Brain microvascular endothelial cell (primary cell): ENCODE results near the gene MSANTD1.

Experiments
- DNase-seq: peaks from one replicate; pipeline ENCODE4 v3.0.0-alpha.2; 2020
- H3K27ac ChIP-seq: fragments of 250-450 bp; sonication (Bioruptor Pico); 2 replicates; pipeline ENCODE4 v1.5.1; 2020; ENCODE audit warnings: mild to moderate bottlenecking, moderate library complexity
- H3K27me3 ChIP-seq: fragments of 250-450 bp; sonication (Bioruptor Pico); replicated peaks from 2 replicates; pipeline ENCODE4 v1.5.1; 2020; ENCODE audit warnings: mild to moderate bottlenecking
- H3K36me3 ChIP-seq: fragments of 250-450 bp; sonication (Bioruptor Pico); replicated peaks from 2 replicates; pipeline ENCODE4 v1.5.1; 2020; ENCODE audit warnings: mild to moderate bottlenecking
- H3K4me3 ChIP-seq: 2 replicates; pipeline ENCODE4 v1.5.1; 2011; ENCODE audit warnings: low read depth, mild to moderate bottlenecking, control low read depth, low read length, moderate library complexity
- CTCF ChIP-seq: IDR thresholded peaks from 2 replicates; pipeline ENCODE4 v1.5.1; 2011; ENCODE audit warnings: low read depth, mild to moderate bottlenecking, moderate library complexity, low read length, control low read depth, inconsistent platforms; ENCODE audit errors: missing control alignments
- in situ Hi-C: cut with HindIII; loops from 2 replicates; pipeline ENCODE4 v1.10.0; 2017; ENCODE audit warnings: low sequenced_read_pairs, low pct_ligation_motif_present

The MSANTD1 gene

DNA sequence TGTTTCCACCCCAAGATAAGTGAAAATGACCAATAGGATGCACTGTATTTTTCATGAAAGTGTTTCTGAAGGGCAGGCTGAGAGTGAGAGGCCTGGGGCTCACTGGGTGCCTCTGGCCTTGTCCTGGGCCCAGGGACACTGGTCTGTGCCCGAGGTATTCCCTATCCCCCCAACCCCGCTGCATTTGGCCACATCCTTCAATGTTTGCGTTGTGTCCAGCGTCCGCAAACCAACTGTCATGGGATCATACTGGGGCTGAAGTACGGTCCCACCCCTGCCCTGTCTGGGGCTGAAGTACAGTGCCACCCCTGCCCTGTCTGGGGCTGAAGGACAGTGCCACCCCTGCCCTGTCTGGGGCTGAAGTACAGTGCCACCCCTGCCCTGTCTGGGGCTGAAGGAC is 22.0 kb upstream of the MSANTD1 start:
- H3K27ac ChIP-seq, result no peak overlapping the region
- peaks cover 51% of the 10 kb centered on the region for H3K36me3 ChIP-seq
- TF ChIP-seq CTCF, result no peak
- in situ Hi-C loops, result no loop called here
- no peak overlapping the region for H3K4me3 ChIP-seq
- no peak for DNase-seq
- H3K27me3 ChIP-seq, result no peaks in the 10 kb centered on the region

GRCh38 chr4:3227878-3228675 is 20.9 kb upstream of the MSANTD1 start:
- Histone ChIP-seq H3K27me3 (no peaks in the 10 kb centered on the region), H3K27ac (no peak overlapping the region), H3K36me3 (peaks cover 49% of the 10 kb centered on the region), H3K4me3 (no peak overlapping the region)
- no peak for TF ChIP-seq CTCF
- no peak for DNase-seq
- in situ Hi-C loops, result no loop called here

DNA sequence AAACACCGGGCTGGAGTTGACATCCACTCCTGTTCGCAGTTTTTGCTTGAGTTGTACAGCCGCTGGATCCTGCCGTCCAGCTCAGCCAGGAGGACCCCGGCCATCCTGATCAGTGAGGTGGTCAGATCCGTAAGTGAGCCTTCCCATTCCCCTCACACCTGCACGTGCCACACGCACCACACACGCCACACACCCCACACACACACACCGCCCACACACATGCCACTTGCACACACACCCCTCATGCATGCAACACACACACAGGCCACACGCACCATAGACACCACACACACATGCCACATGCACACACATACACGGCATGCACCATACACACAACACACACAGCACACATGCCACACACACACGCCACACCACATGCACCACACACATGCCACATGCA is 20.1 kb upstream of the MSANTD1 start:
- peaks cover 49% of the 10 kb centered on the region for H3K36me3 ChIP-seq
- no peak overlapping the region for H3K27ac ChIP-seq
- no peaks in the 10 kb centered on the region for H3K27me3 ChIP-seq
- no peak for TF ChIP-seq CTCF
- no peak overlapping the region for H3K4me3 ChIP-seq
- in situ Hi-C loops, result no loop called here
- DNase-seq, result no peak

GRCh38 chr4:3229328-3229727 is 19.6 kb upstream of the MSANTD1 start:
- TF ChIP-seq CTCF, result no peak
- Histone ChIP-seq H3K27me3 (no peaks in the 10 kb centered on the region), H3K4me3 (no peak overlapping the region), H3K36me3 (peaks cover 46% of the 10 kb centered on the region), H3K27ac (no peak overlapping the region)
- in situ Hi-C loops, result no loop called here
- no peak for DNase-seq

DNA sequence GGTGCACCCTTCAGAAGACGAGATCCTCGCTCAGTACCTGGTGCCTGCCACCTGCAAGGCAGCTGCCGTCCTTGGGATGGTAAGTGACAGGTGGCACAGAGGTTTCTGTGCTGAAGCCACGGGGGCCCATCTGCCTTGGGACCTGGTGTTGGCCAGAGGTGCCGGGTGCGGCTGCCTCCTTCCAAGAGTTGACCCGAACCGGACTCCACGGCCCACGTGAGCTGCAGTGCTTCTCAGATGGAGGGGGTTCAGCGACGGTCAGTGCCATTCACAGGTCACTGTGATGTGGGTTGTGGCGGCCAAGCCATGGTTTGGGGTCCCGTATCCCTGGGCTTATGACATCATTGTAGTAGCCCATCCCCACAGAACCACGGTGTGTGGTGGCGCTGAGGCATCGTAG is 19.0 kb upstream of the MSANTD1 start:
- no peak for DNase-seq
- TF ChIP-seq CTCF, result no peak
- Histone ChIP-seq H3K4me3 (no peak overlapping the region), H3K27me3 (no peaks in the 10 kb centered on the region), H3K36me3 (peaks cover 41% of the 10 kb centered on the region), H3K27ac (no peak overlapping the region)
- in situ Hi-C loops, result no loop called here

DNA sequence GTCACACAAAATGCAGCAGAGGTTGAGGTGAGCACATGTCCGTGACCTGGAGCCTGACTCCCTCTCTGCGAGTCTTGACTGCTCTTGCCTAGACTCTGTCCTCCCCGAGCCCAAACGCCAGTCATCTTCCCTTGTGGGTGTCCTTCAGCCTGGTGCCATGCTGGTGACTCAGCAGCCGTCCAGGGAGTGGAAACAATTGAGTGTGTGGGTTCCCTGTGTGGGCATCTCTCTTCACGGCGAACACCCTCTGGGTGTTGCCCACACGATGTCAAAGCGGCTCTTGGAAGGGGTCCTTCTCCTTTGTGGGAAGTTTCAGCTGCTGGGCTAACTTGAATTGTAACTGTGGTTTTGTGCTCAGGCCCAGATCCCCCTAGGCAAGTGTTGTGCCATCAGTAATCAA is 17.5 kb upstream of the MSANTD1 start:
- no peak for DNase-seq
- Histone ChIP-seq H3K36me3 (peaks cover 56% of the 10 kb centered on the region), H3K27ac (no peak overlapping the region), H3K4me3 (no peak overlapping the region), H3K27me3 (no peaks in the 10 kb centered on the region)
- in situ Hi-C loops, result no loop called here
- TF ChIP-seq CTCF, result no peak
